HepG2 (cell line): ENCODE results near the gene LAMB4. TPM values are rescaled to one million over a fixed set of nuclear protein-coding genes. Genes with fewer than 3 reads are reported as not detected.

Experiments
- ATAC-seq: fragments of 200-7000 bp; cut with Tn5 transposase; 3 replicates; pipeline ENCODE4 v1.9.1; 2020; ENCODE audit warnings: mild to moderate bottlenecking, moderate library complexity
- BruUV-seq: library from RNA; stranded (reverse); fragments of 400-500 nt; replicated peaks from 2 replicates; lab custom pipeline; 2021; lab: Mats Ljungman, UMichigan
- CTCF ChIA-PET: fragments of 300-600 bp; formaldehyde crosslinking; extraction: SDS; loops from one replicate; lab custom pipeline; 2021; ENCODE audit warnings: low total read pairs, inconsistent platforms, low intra/inter-chr PET ratio; lab: Yijun Ruan, JAX
- POLR2A ChIA-PET: fragments of 350-600 bp; sonication (Branson Sonifier 250); formaldehyde crosslinking; loops from one replicate; lab custom pipeline; 2020; ENCODE audit warnings: antibody characterized with exemption, inconsistent platforms; lab: Yijun Ruan, JAX
- DNase-seq: peaks from one replicate; pipeline ENCODE4 v3.0.0-alpha.2; 2015; ENCODE audit warnings: low spot score
- FAIRE-seq: peaks from 3 replicates; lab custom pipeline; 2011; peaks lifted over from hg19 to GRCh38; lab: Jason Lieb, UNC
- H2AFZ ChIP-seq: one replicate; pipeline ENCODE4 v1.6.1; 2011; ENCODE audit warnings: low read length, inconsistent platforms
- H3K27ac ChIP-seq: fragments of 300-600 bp; 3 replicates; pipeline ENCODE4 v1.8.0; 2011; ENCODE audit warnings: mixed run types, mild to moderate bottlenecking, mixed read lengths, low read length, inconsistent platforms; ENCODE audit not compliant: insufficient read depth; ENCODE audit errors: extremely low read length
- H3K27me3 ChIP-seq, 2 experiments: fragments of 200-600 bp in 1 of 2; 2 replicates in 1 of 2; 3 replicates in 1 of 2; pipeline versions ENCODE4 v1.6.0 to v1.8.0; 2011; ENCODE audit warnings: low read length in 2 of 2, mild to moderate bottlenecking in 2 of 2, moderate library complexity in 2 of 2, inconsistent platforms in 1 of 2; ENCODE audit not compliant: insufficient read depth in 2 of 2, control insufficient read depth in 1 of 2
- H3K36me3 ChIP-seq, 2 experiments: fragments of 200-600 bp in 1 of 2; replicated peaks in 1 of 2; 2 replicates in 1 of 2; 3 replicates in 1 of 2; pipeline versions ENCODE4 v1.5.1 to v1.8.0; 2011; ENCODE audit warnings: low read length in 2 of 2, inconsistent platforms in 1 of 2; ENCODE audit not compliant: insufficient read depth in 2 of 2, control insufficient read depth in 1 of 2
- H3K4me1 ChIP-seq: 2 replicates; pipeline ENCODE4 v1.5.1; 2012; ENCODE audit warnings: low read length, inconsistent platforms; ENCODE audit not compliant: insufficient read depth
- H3K4me2 ChIP-seq: 2 replicates; pipeline ENCODE4 v1.6.0; 2011; ENCODE audit warnings: low read depth, low read length, inconsistent platforms
- H3K4me3 ChIP-seq, 3 experiments: fragments of 200-600 bp in 1 of 3; sonication (generic), shearing (Covaris generic) in 1 of 3; replicated peaks in 1 of 3; 2 replicates each; pipeline ENCODE4 v1.5.1; 2011 to 2016; ENCODE audit warnings: low read length in 3 of 3, inconsistent platforms in 2 of 3, low read depth in 2 of 3, mild to moderate bottlenecking in 2 of 3, control low read depth in 1 of 3, mixed read lengths in 1 of 3; ENCODE audit not compliant: insufficient read depth in 1 of 3
- H3K79me2 ChIP-seq: one replicate; pipeline ENCODE4 v1.6.1; 2011; ENCODE audit warnings: low read length, inconsistent platforms; ENCODE audit not compliant: insufficient read depth
- H3K9ac ChIP-seq: 2 replicates; pipeline ENCODE4 v1.6.0; 2011; ENCODE audit warnings: mild to moderate bottlenecking, low read depth, low read length, inconsistent platforms; ENCODE audit not compliant: insufficient read depth
- H3K9me3 ChIP-seq: 2 replicates; pipeline ENCODE4 v1.5.1; 2012; ENCODE audit warnings: mild to moderate bottlenecking, low read length
- H4K20me1 ChIP-seq: 2 replicates; pipeline ENCODE4 v1.6.0; 2011; ENCODE audit warnings: inconsistent platforms, mild to moderate bottlenecking, low read length, moderate library complexity; ENCODE audit not compliant: insufficient read depth
- ELF3 ChIP-seq: IDR thresholded peaks from 2 replicates; pipeline ENCODE4 v1.6.1; 2016; ENCODE audit warnings: missing genetic modification reagents, missing compliant biosample characterization
- HMG20A ChIP-seq: IDR thresholded peaks from 2 replicates; pipeline ENCODE4 v1.6.1; 2016; ENCODE audit warnings: borderline replicate concordance
- ZFX ChIP-seq: sonication (generic); formaldehyde crosslinking; IDR thresholded peaks from 2 replicates; pipeline ENCODE4 v1.4.0; 2020; ENCODE audit warnings: mild to moderate bottlenecking, low read depth, missing genetic modification reagents, moderate library complexity
- ZNF292 ChIP-seq: sonication (generic); formaldehyde crosslinking; IDR thresholded peaks from 2 replicates; pipeline ENCODE4 v1.8.1; 2022; ENCODE audit warnings: mild to moderate bottlenecking, low read depth, missing genetic modification reagents, borderline replicate concordance
- ZNF609 ChIP-seq: sonication (generic); formaldehyde crosslinking; IDR thresholded peaks from 2 replicates; pipeline ENCODE4 v1.4.0; 2020; ENCODE audit warnings: mild to moderate bottlenecking, missing genetic modification reagents, borderline replicate concordance
- ZNF777 ChIP-seq: sonication (generic); formaldehyde crosslinking; IDR thresholded peaks from 2 replicates; pipeline ENCODE4 v1.4.0; 2020; ENCODE audit warnings: missing genetic modification reagents
- WGBS: methylation state at CpG from one replicate; pipeline ENCODE4 v1.1.6; 2017; ENCODE audit warnings: low lambda C conversion rate; 5-methylcytosine and 5-hydroxymethylcytosine counted together
- in situ Hi-C: cut with HindIII; loops from 2 replicates; pipeline ENCODE4 v1.10.0; 2017; ENCODE audit warnings: low pct_unique_long_range_greater_than_20kb; ENCODE audit not compliant: extremely low pct_ligation_motif_present
- intact Hi-C: fragments of 100-400 bp; cut with micrococcal nuclease; formaldehyde crosslinking; loops from one replicate; pipeline ENCODE4 v1.10.0; 2022; ENCODE audit not compliant: unreplicated experiment
- polyA plus RNA-seq, 8 experiments: library from polyadenylated mRNA; depleted of rRNA in 3 of 8; stranded (reverse) in 7 of 8; unstranded in 1 of 8; fragments of >200 nt; fragmentation: Illumina TruSeq in 4 of 8; extraction: Trizol in 4 of 8; gene quantifications; 2 replicates each; pipeline versions ENCODE4 v1.2.1 to v1.2.3, GENCODE V29; 2011 to 2016; ENCODE audit warnings: low read depth in 4 of 8, missing spikeins in 1 of 8, mixed read lengths in 1 of 8; ENCODE audit not compliant: insufficient read depth in 1 of 8
- total RNA-seq, 5 experiments: library from RNA; depleted of rRNA; stranded (reverse); fragments of >200 nt; fragmentation: Illumina TruSeq; extraction: Trizol; gene quantifications; 2 replicates each; pipeline ENCODE4 v1.2.3, GENCODE V29; 2016; ENCODE audit warnings: low read depth in 1 of 5
- TF ChIP-seq, protein P1 (sequence below): sonication (generic); formaldehyde crosslinking; conservative IDR thresholded peaks from 2 replicates; pipeline ENCODE4 v1.4.0; 2020; ENCODE audit warnings: mild to moderate bottlenecking, missing genetic modification reagents, moderate library complexity
- TF ChIP-seq, protein P2 (sequence below), 2 experiments: sonication (generic) in 1 of 2; formaldehyde crosslinking in 1 of 2; IDR thresholded peaks; 2 replicates each; pipeline versions ENCODE4 v1.4.0 to v1.6.1; 2016 to 2020; ENCODE audit warnings: borderline replicate concordance in 1 of 2, low read depth in 1 of 2, mild to moderate bottlenecking in 1 of 2, missing genetic modification reagents in 1 of 2

LAMB4 gene
- total and polyA plus RNA-seq, 2 of the 13 experiments (the other 11 are each of a cell fraction or from before 2014, with no cell fraction given) = 0.05 TPM; not detected in 1

DNA sequence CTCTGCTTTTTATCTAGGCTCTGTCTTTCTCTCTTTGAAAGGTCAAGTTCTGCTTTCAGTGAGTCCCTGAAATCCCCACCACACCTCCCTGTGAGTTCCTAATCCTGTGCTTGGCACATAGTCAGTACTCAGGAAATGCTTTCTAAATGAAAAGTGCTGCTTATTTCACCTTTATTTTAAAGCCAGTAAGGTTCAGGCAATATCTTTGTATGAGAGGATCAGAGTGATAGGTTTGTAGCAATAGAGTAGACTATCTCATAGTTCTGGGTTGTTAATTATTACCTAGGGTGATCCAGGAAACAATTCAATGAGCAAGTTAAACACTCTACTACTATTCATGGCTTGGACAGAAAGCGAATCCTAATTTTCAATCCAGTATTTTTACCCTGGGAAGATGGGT is 119.8 kb downstream of the LAMB4 start:
- no peaks in the 10 kb centered on the region for H3K36me3 ChIP-seq
- H3K79me2 ChIP-seq = no peaks in the 10 kb centered on the region
- in situ Hi-C loops = no loop called here
- H4K20me1 ChIP-seq = no peaks in the 10 kb centered on the region
- DNase-seq (peak; percentile 74), FAIRE-seq (peak; percentile 60), ATAC-seq (peak; percentile 90)
- WGBS = 0% methylated on average over 1 of the region's 1 CpG
- no TSS peak for BruUV-seq
- ChIA-PET POLR2A (no interaction called here), CTCF (no interaction called here)
- peak overlapping the region; percentile 72 for H3K27ac ChIP-seq
- peak overlapping the region; percentile 38 to 53 (median 52); a peak in 5 of 6 replicates for H3K4me3 ChIP-seq
- H2AFZ ChIP-seq = peak overlapping the region; percentile 87
- H3K4me1 ChIP-seq = peaks cover 96% of the 10 kb centered on the region
- H3K9ac ChIP-seq = peak overlapping the region; percentile 56
- intact Hi-C loops = loop anchor here (10.0 kb wide), 1 partner anchor 266 kb away; the partner anchor contains the start of gene CBLL1
- peak overlapping the region; percentile 72 for H3K4me2 ChIP-seq
- H3K9me3 ChIP-seq = no peaks in the 10 kb centered on the region
- H3K27me3 ChIP-seq = no peaks in the 10 kb centered on the region
- no peak for TF ChIP-seq ZNF292 (CRISPR knock-in tag)
- TF ChIP-seq, protein P1, sequence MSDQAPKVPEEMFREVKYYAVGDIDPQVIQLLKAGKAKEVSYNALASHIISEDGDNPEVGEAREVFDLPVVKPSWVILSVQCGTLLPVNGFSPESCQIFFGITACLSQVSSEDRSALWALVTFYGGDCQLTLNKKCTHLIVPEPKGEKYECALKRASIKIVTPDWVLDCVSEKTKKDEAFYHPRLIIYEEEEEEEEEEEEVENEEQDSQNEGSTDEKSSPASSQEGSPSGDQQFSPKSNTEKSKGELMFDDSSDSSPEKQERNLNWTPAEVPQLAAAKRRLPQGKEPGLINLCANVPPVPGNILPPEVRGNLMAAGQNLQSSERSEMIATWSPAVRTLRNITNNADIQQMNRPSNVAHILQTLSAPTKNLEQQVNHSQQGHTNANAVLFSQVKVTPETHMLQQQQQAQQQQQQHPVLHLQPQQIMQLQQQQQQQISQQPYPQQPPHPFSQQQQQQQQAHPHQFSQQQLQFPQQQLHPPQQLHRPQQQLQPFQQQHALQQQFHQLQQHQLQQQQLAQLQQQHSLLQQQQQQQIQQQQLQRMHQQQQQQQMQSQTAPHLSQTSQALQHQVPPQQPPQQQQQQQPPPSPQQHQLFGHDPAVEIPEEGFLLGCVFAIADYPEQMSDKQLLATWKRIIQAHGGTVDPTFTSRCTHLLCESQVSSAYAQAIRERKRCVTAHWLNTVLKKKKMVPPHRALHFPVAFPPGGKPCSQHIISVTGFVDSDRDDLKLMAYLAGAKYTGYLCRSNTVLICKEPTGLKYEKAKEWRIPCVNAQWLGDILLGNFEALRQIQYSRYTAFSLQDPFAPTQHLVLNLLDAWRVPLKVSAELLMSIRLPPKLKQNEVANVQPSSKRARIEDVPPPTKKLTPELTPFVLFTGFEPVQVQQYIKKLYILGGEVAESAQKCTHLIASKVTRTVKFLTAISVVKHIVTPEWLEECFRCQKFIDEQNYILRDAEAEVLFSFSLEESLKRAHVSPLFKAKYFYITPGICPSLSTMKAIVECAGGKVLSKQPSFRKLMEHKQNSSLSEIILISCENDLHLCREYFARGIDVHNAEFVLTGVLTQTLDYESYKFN (CRISPR knock-in tag) = peak; percentile 73
- no peak for TF ChIP-seq ZNF777
- 0 out of 2 replicates have a peak, but pooled peaks have one; percentile 22 for TF ChIP-seq ZFX
- TF ChIP-seq ELF3 = peak; percentile 50; the same call in 1 of the 2 replicates
- TF ChIP-seq, protein P2, sequence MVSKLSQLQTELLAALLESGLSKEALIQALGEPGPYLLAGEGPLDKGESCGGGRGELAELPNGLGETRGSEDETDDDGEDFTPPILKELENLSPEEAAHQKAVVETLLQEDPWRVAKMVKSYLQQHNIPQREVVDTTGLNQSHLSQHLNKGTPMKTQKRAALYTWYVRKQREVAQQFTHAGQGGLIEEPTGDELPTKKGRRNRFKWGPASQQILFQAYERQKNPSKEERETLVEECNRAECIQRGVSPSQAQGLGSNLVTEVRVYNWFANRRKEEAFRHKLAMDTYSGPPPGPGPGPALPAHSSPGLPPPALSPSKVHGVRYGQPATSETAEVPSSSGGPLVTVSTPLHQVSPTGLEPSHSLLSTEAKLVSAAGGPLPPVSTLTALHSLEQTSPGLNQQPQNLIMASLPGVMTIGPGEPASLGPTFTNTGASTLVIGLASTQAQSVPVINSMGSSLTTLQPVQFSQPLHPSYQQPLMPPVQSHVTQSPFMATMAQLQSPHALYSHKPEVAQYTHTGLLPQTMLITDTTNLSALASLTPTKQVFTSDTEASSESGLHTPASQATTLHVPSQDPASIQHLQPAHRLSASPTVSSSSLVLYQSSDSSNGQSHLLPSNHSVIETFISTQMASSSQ (IDR thresholded peaks at IDR 0.05; ENCODE audit: low read depth) = peak; percentile 88
- TF ChIP-seq, protein P2 (CRISPR knock-in tag; IDR thresholded peaks at IDR 0.05; ENCODE audit: borderline replicate concordance) = peak; percentile 91; the same call in 1 of the 2 replicates
- TF ChIP-seq ZNF609 (CRISPR knock-in tag) = no peak
- peak; percentile 39; the same call in 1 of the 2 replicates for TF ChIP-seq HMG20A (CRISPR knock-in tag)
